Epithelial cell of prostate (primary cell): ENCODE data around the gene ZNF311.
A peak's percentile ranks its signal among the peaks of the same experiment; 100 is the strongest.
"Not testable (repeated sequence)": the region's sequence is repeated elsewhere in the genome, so short reads cannot be mapped to it uniquely, and the experiment has no call there.

ENCODE experiments used
- DNase-seq: peaks from one replicate; pipeline ENCODE4 v3.0.0-alpha.2; 2011; ENCODE audit warnings: low read depth, low spot score
- H3K27ac ChIP-seq: fragments of 450-650 bp; 2 replicates; pipeline ENCODE4 v1.5.1; 2017; ENCODE audit warnings: mild to moderate bottlenecking

ZNF311 gene

DNA sequence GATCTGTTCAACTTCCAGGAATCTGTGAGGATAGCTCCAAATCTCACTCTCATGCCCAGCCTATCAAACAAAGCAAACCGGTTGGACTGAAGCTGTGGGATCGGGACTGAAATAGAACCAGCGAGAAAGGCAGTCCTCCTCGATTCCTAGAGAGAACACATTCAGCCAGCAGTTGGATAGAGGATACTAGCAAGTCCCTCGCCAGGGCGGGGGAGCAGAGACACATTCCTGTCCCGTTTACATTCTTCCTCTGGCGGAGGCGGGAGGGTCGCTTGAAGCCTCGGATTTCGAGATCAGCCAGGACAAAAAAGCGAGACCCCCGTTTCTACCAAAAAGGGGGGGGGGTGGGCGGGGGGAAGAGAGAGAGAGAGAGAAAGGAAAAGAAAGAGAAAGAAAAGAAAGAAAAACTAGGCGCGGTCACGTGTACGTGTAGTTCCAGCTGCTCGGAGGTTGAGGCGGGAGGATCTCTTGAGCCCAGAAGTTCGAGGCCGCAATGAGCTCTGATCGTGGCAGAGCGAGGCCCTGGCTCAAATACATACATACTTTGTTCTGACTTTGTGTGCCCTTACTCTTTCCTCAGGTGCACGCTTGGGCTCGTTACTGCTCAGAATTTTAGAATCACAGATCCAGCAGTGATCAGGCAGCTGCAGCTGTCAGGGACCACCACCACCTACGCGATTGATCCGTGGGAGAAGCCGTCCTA lies 19.5 kb downstream of the ZNF311 start:
- peak; percentile 93 for DNase-seq
- peak overlapping the region; percentile 92 for H3K27ac ChIP-seq

DNA sequence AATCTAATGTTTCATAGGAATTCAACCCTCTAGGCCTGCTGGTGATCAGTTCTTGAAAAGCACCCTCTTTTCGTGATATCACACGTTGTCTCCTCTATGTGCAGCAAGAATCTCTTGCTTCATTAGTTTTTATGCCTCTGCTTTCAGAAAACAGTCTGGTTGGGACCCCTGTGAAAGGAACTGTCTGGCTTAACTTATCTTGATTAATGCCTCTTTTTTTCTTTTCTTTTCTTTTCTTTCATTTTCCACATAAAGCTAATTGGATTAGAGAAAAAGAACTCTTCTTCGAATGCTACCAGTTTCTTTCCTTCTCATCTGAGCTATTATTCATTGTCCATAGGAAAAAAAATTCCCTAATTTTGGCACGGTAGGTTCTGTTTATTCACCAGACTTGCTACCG lies 21.3 kb downstream of the ZNF311 start:
- H3K27ac ChIP-seq = peak overlapping the region; percentile 92
- no peak for DNase-seq

DNA sequence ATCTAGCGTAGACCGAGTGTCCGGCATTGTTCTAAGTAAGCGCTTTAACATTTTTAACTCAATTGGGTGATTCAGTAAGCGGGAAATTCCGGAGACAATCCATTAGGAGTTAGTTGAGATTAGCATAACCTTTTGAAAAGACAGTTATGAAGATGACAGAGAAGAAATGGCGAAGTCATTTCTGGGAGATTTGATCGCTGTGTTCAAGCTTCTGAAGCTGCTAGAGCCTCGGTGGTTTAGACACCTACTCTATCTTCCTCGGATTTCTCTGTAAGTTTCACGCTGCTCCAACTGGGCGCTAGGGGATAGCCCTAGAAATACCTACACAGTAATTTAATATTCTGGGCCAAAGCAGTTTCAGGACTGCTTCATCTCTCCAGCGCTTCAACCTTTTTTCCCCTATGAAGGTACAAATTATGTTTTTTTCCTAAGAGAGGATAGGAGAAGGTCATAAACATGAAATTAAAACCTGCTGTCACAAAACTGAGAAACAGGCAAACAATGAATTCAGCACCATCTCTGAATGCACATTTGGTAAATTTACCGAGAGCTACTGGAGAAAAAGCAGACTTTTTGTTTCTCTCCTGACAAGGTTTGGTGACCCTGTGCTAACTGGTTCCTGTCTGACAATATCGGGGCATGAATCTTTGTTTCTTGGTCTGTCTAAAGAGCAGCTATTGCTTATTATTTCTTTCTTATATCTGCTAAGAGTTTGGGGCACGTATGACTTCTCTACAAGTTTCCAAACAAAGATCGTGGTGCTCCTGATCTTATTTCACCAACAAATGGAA lies 22.4 kb downstream of the ZNF311 start:
- H3K27ac ChIP-seq = peak overlapping the region; percentile 42

DNA sequence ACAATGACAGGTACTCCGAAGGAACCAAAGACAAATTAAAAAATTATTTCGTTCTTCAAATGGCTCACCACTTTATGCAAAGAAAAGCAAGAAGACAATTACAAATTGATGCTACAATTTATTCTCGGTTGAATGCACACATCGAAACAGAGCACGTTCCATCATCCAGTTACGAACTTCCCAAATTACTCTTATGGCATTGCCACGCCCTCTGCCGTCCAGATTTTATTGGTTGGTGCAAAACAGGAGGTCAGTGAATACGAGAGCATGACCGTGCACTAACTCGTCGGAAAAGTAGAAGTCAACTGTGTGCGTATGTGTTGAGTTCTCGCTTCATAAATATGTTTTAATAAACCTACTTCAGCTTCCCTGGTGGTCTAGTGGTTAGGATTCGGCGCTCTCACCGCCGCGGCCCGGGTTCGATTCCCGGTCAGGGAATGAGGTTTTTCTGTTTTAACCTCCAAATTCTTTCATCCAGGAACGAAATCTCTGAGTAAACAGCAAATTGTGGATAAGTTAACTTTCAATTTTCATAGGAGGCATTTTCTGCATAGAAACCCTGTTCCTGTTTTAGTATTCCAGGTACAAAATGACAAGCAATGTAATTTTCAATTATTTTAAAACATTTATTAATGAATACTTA lies 23.2 kb downstream of the ZNF311 start:
- H3K27ac ChIP-seq = peak overlapping the region; percentile 42
- peak; percentile 80 for DNase-seq

More for the DNA sequence above, 22.4 kb downstream of the ZNF311 start:
- DNase-seq = no peak

DNA sequence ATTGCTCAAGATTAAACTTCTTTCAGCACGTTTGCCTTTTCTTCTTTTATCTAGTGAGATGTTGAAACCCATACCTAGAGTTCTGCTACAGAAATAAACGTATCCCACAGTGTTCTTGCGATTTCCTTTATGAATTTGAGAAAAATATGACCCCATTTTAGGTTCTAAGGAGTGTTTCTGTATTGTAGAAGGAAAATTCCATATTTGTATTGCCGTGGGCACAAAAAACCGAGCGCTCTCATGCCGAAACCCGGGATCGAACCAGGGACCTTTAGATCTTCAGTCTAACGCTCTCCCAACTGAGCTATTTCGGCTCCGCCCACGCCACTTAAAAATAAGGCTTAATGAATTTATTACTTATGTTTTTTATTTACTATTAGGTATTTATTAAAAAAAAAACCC lies 23.7 kb downstream of the ZNF311 start:
- H3K27ac ChIP-seq = peak overlapping the region; percentile 36

DNA sequence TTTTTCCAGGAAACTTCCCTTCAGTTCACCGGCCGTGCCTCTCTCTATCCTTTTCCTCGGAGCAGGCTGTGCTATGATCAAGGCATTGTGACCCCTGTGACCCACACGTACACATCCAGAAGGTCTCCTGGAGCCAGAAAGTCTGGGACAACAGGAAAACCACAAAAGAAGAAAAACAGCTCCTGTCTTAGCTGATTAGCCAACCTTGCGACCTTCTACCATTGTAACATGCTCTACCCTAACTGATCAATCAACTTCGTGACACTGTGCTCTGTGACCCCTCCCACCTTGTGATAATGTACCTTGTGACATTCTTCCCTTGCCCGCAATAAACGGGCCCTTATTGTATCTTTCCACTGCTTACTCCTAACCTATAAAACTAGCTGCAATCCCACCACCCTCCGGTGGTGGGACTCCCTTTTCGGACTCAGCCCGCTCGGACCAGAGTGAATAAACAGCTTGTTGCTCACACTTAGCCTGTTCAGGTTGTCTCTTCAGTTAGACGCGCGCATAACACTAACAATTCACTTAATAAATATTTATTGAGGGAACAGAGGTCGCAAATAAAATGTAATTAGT lies 24.2 kb downstream of the ZNF311 start:
- DNase-seq = no peak
- peak overlapping the region; percentile 36 for H3K27ac ChIP-seq

More for the DNA sequence above, 23.7 kb downstream of the ZNF311 start:
- DNase-seq = no peak

DNA sequence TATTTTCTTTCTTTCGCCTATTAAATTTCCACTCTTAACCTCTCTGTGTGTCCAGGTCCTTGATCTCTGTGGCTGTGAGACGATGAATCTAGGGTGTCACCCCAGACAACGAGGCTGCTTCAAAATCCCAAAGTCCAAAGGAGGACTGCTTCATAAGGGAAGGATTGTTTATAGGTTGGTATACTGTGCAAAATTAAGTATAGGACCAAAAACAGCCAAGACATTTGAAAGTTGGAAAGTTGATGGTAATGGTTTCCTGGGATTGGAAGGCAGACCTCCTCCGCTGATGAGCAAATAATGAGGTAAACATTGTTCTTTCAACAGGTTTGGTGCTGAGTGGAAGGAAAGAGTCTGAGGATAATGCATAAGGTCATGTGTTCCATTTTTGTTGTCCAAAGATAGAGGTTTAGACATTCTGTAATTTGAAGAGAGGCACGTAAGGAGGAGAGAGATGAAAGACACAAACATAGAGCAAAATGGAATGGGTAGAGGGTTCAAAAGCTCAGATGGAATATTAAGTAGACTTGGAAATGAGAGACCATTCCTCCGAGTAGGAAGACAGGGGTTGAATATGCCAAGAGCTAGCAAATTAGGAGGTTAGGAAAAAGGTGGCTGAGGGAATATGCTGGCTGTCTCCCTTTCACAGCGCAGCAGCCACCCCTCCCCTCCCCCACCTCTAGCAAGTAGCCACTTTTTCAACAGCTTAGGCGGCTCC lies 24.8 kb downstream of the ZNF311 start:
- DNase-seq = no peak
- H3K27ac ChIP-seq = peak overlapping the region; percentile 36

DNA sequence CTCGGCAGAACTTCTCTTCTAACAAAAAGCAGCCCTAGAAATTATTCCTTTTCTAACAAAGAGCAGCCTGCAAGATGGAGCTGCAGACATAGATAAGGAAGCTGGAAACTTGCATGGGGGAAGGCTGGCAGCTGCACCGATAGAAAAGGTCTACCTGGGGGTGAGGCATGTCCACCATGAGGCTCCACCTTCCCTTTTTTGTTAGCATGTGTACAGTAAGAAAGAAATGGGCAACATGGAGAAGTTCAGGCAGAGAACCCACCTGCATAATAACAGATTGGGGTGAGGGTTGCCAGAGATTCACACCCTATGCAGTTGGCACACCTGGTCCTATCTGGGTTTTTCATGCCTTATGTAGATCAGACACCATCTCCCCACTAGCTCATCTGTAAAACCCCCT lies 25.4 kb downstream of the ZNF311 start:
- no peak for DNase-seq
- no peak overlapping the region for H3K27ac ChIP-seq

DNA sequence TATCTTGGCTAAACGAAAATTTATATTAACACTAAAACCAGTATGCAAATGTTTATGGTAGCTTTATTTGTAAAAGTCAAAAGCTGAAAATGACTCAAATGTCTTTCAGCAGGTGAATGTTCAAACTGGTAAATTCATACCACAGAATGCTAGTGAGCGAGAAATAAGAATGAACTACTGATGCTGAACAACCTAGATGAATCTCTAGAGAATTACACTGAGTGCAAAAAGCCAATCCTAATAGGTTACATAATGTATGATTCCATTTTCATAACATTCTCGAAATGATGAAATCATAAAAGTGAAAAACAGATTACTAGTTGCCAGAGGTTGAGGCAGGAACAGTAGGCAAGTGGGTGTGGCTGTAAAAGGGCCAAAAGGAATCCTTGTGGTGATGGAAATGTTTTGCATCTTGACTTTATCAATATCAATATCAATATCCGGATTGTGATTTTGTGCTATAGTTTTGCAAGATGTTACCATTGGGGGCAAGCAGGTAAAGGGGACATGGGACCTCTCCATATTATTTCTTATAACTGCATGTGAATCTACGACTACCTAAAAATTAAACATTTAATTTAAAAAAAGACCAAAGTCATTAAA lies 26.1 kb downstream of the ZNF311 start:
- H3K27ac ChIP-seq = no peak overlapping the region
- DNase-seq = no peak

DNA sequence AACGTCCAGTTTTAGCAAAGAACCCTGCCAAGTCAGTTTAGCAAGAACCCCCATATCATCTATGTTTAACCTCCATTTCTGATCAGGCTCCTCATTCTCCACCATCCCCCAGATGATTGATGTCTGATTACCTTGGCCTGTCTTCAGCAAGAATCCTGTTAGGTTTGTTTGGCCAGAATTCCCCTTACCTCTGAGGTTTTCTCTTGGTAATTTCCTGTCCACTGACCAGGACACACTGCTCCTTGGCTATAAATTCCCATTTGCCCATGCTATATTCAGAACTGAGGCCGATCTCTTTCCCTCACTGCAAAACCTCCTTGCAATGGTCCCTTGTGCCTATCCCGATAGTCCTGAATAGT lies 27.0 kb downstream of the ZNF311 start:
- no peak for DNase-seq
- peak overlapping the region; percentile 67 for H3K27ac ChIP-seq

DNA sequence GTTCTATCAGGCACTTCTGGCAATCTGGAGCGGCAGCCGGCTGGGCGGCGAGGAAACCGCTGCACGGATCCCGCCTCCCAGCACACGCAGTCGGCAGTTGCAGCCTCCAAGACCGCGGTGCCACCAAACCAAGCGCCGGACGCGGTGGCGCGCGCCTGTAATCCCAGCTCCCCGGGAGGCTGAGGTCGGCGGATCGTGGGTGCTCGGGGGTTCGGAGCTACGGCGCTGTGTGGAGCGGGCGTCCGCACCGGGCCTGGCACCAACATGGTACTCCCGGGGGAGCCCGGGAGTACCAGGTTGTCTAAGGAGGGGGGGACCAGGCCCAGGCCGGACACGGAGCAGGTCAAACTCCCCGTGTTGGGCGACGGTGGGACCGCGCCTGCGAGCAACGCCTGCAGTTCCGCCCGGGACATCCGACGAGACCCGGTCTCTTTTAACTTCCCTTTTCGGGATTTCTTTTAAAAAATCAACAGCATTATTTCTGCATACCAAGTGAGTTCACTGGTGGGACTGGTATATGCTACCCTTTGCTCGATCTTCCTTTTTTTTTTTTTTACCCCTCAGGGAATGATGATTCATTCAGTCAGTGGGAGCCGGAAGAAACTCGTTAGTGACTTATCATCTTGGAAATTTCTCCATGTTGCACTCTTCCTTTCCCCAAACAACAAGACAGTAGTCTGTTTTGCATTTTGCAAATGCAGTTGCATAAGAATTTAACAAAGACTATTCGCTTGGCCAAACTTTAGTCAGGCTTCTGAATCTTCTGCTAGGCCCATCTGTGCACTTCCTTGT lies 27.6 kb downstream of the ZNF311 start:
- no peak for DNase-seq
- peak overlapping the region; percentile 67 for H3K27ac ChIP-seq

DNA sequence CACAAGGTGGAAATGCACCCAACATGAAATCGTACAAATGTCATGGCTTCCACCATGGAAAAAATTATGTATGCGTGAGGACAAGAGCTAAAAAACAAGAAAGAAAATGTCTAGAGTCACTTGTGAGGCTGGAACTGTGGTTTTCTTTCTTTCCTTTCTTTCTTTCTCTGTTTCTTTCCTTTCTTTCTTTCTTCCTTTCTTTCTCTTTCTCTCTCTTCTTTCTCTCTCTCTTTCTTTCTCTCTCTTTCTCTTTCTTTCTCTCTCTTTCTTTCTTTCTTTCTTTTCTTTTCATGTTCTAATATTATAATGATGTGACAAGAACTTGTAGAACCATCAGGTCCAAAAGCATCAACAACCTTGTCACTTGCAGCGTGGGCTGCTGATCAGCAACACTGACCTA lies 28.4 kb downstream of the ZNF311 start:
- no peak overlapping the region for H3K27ac ChIP-seq
- no peak for DNase-seq

DNA sequence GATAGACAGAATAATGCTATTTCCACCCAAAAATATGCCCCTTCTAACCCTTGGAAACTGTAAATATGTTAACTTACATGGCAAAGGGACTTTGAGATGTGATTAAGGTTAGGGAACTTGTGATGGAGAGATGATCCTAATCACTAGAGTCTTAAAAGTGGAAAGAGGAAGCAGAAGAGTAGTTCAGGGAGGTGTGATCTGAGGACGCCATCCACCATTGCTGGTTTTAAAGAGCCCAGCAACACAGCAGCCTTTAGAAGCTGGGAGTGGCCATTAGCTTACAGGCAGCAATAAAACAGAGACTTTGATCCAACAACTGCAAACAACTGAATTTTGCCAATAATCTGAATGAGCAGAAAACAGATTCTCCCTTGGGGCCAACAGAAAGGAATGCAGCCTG lies 30.6 kb downstream of the ZNF311 start:
- no peak overlapping the region for H3K27ac ChIP-seq
- no peak for DNase-seq

DNA sequence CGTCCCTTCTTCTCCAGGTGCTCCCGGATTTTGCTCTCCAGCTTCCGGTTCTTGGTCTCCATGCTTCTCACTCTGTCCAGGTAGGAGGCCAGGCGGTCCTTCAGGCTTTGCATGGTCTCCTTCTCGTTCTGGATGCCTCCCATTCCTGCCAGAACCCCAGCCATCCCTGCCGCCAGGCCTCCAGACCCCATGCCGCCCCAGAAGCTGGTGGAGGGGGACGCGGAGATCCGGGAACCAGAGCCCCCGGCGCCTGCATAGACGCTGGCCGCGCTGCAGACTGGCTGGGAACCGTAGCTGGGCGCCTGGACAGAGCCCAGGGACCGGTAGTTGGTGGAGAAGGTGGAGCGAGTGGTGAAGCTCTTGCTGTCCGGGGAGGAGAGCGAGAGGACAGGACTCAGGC lies 35.1 kb downstream of the ZNF311 start:
- H3K27ac ChIP-seq, DNase-seq: not testable (repeated sequence)

DNA sequence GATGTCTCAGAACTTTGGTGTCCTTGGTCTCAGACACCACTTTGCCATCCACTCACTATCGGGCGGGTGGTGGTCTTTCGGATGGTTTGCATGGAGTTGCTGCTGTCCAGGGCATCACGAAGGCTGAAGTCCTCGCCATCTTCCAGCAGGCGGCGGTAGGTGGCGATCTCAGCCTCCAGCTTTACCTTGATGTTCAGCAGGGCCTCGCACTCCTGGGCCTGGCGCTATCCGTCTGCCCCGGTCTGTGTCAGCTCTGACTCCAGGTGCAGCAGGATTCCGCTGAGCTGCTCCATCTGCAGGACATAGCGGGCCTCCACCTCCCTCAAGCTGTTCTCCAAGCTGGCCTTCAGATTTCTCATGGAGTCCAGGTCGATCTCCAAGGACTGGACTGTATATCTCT lies 36.0 kb downstream of the ZNF311 start:
- DNase-seq = no peak
- no peak overlapping the region for H3K27ac ChIP-seq

DNA sequence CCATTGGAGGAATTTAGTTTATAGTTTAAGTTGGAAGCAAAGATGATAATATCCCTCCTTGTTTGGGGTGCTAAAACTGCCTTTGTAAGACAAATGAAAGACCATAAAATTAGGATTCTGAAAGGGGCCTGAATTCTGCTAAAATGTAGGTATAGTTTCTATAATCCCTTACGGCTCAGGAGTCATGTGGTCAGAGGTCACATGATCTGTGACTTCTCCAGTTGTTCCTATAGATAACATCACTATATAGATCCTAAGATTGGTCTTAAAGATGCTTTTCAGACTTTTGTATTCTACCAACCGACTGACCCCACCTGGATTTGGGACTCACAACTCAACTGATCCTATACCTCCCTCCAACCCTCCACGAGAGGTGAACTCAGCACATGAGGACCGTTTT lies 36.6 kb downstream of the ZNF311 start:
- no peak for DNase-seq
- no peak overlapping the region for H3K27ac ChIP-seq

DNA sequence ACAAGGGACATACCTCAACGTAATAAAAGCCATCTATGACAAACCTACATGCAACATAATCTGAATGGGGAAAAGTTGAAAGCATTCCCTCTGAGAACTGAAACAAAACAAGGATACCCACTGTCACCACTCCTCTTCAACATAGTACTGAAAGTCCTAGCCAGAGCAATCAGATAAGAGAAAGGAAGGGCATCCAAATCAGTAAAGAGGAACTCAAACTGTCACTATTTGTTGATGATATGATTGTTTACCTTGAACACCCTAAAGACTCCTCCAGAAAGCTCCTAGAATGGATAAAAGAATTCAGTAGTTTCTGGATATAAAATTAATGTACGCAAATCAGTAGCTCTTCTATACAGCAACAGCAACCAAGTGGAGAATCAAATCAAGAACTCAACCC lies 39.4 kb downstream of the ZNF311 start:
- no peak for DNase-seq
- no peak overlapping the region for H3K27ac ChIP-seq

DNA sequence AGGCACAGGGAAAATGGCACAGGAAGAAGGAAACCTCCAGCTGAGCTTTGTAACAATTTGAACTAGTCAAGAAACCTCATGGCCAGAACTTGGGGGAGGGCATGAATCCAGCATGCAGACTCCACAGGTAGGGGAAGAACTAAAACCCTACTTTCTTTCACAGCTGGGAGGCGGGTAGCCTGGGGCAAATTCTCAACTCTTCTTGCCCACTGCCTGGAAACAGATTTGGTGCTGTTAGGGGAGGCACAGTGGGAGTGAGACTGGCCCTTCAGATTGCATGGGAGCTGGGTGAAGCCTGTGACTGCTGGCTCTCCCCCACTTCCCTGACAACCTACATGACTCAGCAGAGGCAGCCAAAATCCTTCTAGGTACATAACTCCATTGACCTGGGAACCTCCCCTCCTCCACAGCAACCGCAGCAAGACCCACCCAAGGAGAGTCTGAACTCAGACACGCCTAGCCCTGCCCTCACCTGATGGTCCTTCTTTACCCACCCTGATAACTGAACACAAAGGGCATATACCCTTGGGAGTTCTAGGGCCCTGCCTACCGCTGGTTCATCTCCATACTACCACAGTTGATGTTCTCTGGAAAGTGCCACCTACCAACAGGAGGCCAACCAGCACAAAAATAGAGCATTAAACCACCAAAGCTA lies 44.1 kb downstream of the ZNF311 start:
- no peak for DNase-seq
- no peak overlapping the region for H3K27ac ChIP-seq
